ENCODE measurements around the gene GRPR. TPM values are rescaled to one million over a fixed set of nuclear protein-coding genes. Genes with fewer than 3 reads are reported as not detected.
"Not testable (repeated sequence)": the region's sequence is repeated elsewhere in the genome, so short reads cannot be mapped to it uniquely, and the experiment has no call there.

GRPR gene
- total RNA-seq, 1 experiment from 2014 or later = 0.20 TPM

DNA sequence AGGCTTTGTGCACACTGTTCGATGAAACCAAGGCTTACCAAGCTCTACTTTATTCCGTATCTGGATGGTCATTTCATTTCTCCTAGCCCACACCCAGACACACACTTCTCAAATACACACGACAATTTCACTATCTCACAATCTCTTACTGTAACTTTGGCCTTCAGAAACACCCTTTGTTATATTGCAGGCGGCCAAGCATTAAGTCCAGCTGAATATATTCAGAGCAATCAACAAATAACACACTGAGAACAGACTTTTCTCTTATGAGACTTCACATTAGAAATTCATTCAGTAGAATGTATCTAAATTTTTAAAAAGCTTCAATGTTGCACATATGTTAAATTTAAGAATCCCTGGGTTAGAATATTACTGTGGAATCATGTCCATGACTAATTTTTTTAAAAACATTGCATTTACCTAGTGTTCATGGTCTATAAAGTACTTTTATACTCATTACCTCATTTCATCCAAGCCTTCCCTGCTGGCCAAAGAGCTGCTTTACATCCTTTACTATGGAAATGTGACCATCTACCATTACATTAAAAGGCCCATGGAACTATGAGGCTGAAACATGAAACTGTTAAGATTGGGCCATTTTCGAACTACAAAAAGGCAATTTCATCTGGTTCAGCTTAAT, 33.4 kb downstream of the GRPR start:
- no peak for DNase-seq
- Histone ChIP-seq H3K4me3 (no peak overlapping the region), H3K9me3 (no peaks in the 10 kb centered on the region), H3K36me3 (no peaks in the 10 kb centered on the region), H3K27me3 (no peaks in the 10 kb centered on the region)

DNA sequence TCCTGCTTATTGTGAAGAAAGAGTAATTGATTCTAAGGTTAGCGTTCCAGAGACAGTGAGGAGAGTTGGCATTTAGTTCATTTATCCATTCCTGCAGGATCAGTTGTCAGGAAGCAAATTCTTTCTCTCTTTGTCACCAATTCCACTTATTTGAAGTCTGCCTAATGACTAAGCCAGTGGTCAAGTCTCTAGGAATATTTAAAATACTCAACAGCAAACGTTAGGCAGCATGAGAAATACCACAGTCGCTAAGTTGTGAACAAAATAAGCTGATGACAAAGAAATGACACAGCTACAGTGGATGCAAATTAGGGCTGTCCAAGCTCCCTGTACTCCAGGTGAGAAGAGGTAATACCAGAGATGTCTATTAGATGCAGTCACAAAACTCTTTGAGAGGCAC, 37.4 kb downstream of the GRPR start:
- Histone ChIP-seq H3K27me3 (no peaks in the 10 kb centered on the region), H3K4me3 (no peak overlapping the region), H3K36me3 (no peaks in the 10 kb centered on the region), H3K9me3 (no peaks in the 10 kb centered on the region)
- peak; percentile 12 for DNase-seq

DNA sequence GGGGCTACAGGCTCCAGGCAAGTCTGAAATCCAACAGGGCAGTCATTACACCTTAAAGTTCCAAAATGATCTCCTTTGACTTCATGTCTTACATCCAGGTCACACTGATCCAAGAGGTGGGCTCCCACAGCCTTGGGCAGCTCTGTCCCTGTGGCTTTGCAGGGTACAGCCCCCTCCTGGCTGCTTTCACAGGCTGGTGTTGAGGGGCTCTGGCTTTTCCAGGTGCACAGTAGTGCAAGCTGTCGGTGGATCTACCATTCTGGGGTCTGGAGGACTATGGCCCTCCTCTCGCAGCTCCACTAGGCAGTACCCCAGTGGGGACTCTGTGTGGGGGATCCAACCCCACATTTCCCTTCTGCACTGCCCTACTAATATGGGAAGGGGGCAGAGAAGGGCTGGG, 37.8 kb downstream of the GRPR start:
- H3K36me3 ChIP-seq, DNase-seq, H3K4me3 ChIP-seq, H3K9me3 ChIP-seq, H3K27me3 ChIP-seq: not testable (repeated sequence)

- Histone ChIP-seq H3K36me3 (no peaks in the 10 kb centered on the region), H3K4me3 (no peak overlapping the region), H3K27me3 (no peaks in the 10 kb centered on the region), H3K9me3 (no peaks in the 10 kb centered on the region)
- DNase-seq = no peak
Observed at GRCh38 chrX:16162391-16162790, 39.0 kb downstream of the GRPR start.

- H3K4me3 ChIP-seq = no peak overlapping the region
- H3K9me3 ChIP-seq = no peaks in the 10 kb centered on the region
- DNase-seq = no peak
- no peaks in the 10 kb centered on the region for H3K27me3 ChIP-seq
- no peaks in the 10 kb centered on the region for H3K36me3 ChIP-seq
Observed at GRCh38 chrX:16164748-16165147, 41.4 kb downstream of the GRPR start.

GRCh38 chrX:16167181-16167580, 43.8 kb downstream of the GRPR start, which contains the start of gene MAGEB17:
Gene MAGEB17, plus strand, starts transcription at chrX:16167481. Its CDS starts 2,902 bp downstream, at chrX:16170383.
- H3K36me3 ChIP-seq = no peaks in the 10 kb centered on the region
- H3K9me3 ChIP-seq = no peaks in the 10 kb centered on the region
- no peaks in the 10 kb centered on the region for H3K27me3 ChIP-seq
- H3K4me3 ChIP-seq = no peak within 1 kb of the TSS
- no peak for DNase-seq

DNA sequence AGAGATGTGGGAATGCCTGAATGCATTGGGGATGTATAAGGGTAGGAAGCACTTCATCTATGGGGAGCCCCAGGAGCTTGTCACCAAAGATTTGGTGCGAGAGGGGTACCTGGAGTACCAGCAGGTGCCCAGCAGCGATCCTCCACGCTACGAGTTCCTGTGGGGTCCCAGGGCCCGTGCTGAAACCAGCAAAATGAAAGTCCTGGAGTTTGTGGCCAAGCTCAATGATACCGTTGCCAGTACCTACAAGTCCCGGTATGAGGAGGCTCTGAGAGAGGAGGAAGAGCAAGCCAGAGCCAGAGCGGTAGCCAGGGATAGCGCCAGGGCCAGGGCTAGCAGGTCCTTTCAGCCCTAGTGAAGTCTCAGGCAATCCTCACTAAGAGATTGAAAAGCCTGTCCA, 47.7 kb downstream of the GRPR start:
- Histone ChIP-seq H3K36me3 (no peaks in the 10 kb centered on the region), H3K27me3 (no peaks in the 10 kb centered on the region)
- no peak for DNase-seq

DNA sequence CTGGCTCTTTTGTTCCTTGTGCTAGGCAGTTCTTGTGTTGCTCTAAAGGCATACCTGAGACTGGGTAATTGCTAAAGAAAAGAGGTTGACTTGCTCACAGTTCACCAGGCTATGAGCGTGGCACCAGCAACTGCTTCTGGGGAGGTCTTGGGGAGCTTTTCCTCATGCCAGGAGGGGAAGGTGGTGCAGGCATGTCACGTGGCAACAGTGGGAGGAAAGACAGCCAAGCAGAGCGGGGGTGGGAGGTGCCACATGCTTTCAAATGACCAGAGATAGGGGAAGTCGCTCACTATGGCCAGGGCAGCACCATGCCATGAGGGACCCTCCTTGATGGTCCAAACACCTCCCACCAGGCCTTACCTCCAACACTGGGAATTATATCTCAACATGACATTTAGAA, 48.6 kb downstream of the GRPR start:
- Histone ChIP-seq H3K9me3 (no peaks in the 10 kb centered on the region), H3K27me3 (no peaks in the 10 kb centered on the region), H3K36me3 (no peaks in the 10 kb centered on the region), H3K4me3 (no peak overlapping the region)
- DNase-seq = no peak

More for the DNA sequence above, 47.7 kb downstream of the GRPR start:
- H3K9me3 ChIP-seq = no peaks in the 10 kb centered on the region
- no peak overlapping the region for H3K4me3 ChIP-seq

- H3K4me3 ChIP-seq = no peak overlapping the region
- H3K27me3 ChIP-seq = no peaks in the 10 kb centered on the region
- no peaks in the 10 kb centered on the region for H3K9me3 ChIP-seq
Observed at GRCh38 chrX:16172391-16172790, 49.0 kb downstream of the GRPR start.

GRCh38 chrX:16175329-16176061, 52.1 kb downstream of the GRPR start:
- H3K27me3 ChIP-seq = no peaks in the 10 kb centered on the region

More at GRCh38 chrX:16172391-16172790, 49.0 kb downstream of the GRPR start:
- no peak for DNase-seq
- no peaks in the 10 kb centered on the region for H3K36me3 ChIP-seq

DNA sequence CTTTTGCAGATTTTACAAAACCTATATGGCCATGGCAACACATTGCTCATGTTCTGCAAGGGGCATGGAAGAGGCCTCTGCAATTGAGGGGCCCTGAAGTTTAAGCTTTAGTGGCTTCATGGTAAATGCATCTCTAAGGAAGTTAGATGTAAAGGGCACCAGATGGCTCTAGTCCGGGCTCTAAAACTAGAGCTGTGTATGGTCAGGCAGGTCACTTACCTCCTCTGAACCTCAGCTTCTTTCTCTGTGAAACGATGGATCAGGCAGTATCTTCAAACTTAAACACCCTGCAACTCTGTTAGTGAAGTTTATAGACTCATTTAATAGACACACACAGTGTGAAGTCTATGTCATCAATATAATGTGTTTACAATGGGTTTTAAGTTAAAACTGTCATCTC, 53.9 kb downstream of the GRPR start:
- no peak for DNase-seq
- Histone ChIP-seq H3K27me3 (no peaks in the 10 kb centered on the region), H3K4me3 (no peak overlapping the region), H3K36me3 (no peaks in the 10 kb centered on the region), H3K9me3 (no peaks in the 10 kb centered on the region)

More at GRCh38 chrX:16175329-16176061, 52.1 kb downstream of the GRPR start:
- no peaks in the 10 kb centered on the region for H3K36me3 ChIP-seq
- H3K4me3 ChIP-seq = no peak overlapping the region
- DNase-seq = no peak
- no peaks in the 10 kb centered on the region for H3K9me3 ChIP-seq

DNA sequence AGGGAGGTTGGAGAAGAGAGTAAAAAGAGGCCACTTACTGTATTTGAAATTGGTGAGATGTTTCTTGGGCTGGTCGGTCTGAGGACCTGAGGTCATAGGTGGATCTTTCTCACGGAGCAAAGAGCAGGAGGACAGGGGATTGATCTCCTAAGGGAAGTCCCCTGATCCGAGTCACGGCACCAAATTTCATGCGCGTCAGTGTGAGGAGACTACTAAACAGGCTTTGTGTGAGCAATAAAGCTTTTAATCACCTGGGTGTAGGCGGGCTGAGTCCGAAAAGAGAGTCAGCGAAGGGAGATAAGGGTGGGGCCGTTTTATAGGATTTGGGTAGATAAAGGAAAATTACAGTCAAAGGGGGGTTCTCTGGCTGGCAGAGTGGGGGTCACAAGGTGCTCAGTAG, 60.5 kb downstream of the GRPR start:
- not testable (repeated sequence) for H3K36me3 ChIP-seq, DNase-seq, H3K4me3 ChIP-seq, H3K9me3 ChIP-seq, H3K27me3 ChIP-seq

- peaks cover 5% of the 10 kb centered on the region; the same call in 1 of the 2 replicates for H3K9me3 ChIP-seq
- H3K27me3 ChIP-seq = no peaks in the 10 kb centered on the region
- no peaks in the 10 kb centered on the region for H3K36me3 ChIP-seq
- no peak overlapping the region for H3K4me3 ChIP-seq
- peak; percentile 67 for DNase-seq
Observed at GRCh38 chrX:16185725-16186136, 62.4 kb downstream of the GRPR start.

DNA sequence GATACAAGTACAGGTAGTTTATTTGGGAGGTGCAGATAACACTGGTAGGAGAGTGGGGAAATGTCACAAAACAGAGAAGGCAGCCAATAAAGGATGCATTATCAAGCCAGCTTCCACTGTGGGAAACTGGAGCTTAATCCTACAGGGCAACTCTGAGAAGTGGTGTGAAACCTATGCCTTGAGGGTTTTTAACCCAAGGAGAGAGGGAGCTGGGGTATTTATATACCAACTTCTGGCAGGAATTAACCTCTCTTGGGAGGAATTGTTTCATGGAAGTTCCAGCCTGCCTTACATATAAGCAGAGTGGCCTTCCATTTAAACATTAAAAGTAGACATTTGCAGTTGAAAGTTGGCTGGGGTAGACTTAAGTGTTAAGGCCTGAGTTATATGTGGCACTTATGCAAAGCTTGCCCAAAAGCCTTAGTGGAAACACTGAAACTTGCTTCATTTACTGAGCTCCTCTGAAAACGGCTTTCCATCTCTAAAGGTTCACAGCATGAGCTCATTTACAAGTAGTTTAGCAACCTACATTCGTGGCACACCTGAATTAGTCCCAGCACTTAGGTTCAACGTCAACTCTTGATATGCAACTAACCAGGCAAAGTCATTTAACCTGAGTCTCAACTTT, 63.1 kb downstream of the GRPR start:
- H3K27me3 ChIP-seq = no peaks in the 10 kb centered on the region
- no peak for DNase-seq
- H3K36me3 ChIP-seq = no peaks in the 10 kb centered on the region
- peaks cover 5% of the 10 kb centered on the region; the same call in 1 of the 2 replicates for H3K9me3 ChIP-seq
- H3K4me3 ChIP-seq = no peak overlapping the region

DNA sequence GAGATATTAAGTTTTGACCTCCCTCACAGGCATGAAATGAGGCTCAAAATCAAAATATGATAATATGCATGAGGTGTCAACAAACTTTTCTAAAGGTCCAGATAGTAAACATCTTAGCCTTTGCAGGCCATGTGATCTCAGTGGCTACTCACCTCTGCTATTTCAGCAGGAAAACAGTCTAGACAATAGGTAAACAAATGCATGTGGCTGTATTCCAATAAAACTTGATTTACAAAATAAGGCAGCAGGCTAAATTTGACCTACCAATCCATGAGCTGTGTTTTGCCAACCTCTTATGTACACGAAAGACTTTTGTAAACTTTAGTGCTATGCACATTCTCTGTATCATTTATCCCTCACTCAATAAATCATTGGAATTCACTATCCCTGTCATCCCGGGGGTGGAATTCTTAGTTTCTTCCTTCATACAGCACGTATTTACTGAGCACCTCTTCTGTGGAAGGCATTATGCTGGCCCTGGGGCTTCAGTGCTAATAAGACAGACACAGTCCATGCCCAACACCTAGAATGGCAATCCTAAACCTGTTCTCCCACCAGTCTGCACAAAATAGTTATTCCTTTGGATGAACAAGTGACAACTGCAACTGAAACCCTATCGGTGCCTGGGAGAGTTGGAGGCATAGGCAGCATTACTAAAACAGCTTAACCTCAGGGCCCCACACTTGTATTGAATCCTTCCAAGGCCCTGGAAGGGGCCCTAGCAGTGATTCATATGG, 63.8 kb downstream of the GRPR start:
- no peaks in the 10 kb centered on the region for H3K36me3 ChIP-seq
- peaks cover 5% of the 10 kb centered on the region; the same call in 1 of the 2 replicates for H3K9me3 ChIP-seq
- H3K4me3 ChIP-seq = no peak overlapping the region
- no peak for DNase-seq
- no peaks in the 10 kb centered on the region for H3K27me3 ChIP-seq

DNA sequence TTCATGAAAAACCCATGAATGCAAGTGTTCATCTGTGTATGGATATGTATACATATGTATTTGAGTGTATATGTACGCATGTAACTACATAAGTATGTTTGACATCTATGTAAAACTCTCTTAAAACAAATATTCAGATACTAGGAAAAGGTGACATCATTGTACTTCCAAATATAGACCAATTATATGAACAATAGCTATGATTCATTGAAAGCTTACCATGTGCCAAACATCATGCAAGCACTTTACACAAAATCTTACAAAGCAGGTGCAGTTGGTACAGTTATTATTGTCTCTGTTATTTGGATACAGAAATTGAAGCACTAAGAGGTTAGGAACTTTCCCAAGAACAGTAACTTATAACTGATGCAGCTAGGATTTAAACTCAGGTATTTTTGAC, 65.3 kb downstream of the GRPR start:
- DNase-seq = no peak
- Histone ChIP-seq H3K4me3 (no peak overlapping the region), H3K9me3 (peaks cover 5% of the 10 kb centered on the region; the same call in 1 of the 2 replicates), H3K36me3 (no peaks in the 10 kb centered on the region), H3K27me3 (no peaks in the 10 kb centered on the region)

DNA sequence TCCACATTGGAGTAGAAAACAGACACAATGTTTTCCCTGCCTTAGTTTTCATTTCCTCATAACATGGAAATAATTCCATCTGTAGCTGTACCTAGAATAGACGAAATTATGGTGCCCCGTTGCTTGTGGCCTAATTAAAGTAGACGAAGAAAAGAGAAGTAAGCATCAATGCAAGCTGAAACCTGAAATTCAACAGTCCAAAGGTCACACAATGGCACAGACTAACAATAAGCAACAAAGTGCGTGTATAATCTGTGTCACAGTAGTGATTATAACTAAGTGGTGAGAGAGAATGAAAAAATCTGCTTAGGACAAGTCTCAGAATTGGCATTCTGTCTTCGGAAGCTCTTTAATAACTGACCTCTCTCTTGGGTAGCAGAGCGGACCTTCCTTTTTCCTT, 68.2 kb downstream of the GRPR start:
- Histone ChIP-seq H3K27me3 (no peaks in the 10 kb centered on the region), H3K4me3 (no peak overlapping the region), H3K9me3 (no peaks in the 10 kb centered on the region), H3K36me3 (no peaks in the 10 kb centered on the region)
- DNase-seq = no peak
